H9 (cell line): Measurements from ENCODE around the gene HACE1. TPM values are rescaled to one million over a fixed set of nuclear protein-coding genes. Genes with fewer than 3 reads are reported as not detected.
"Not testable (repeated sequence)": the region's sequence is repeated elsewhere in the genome, so short reads cannot be mapped to it uniquely, and the experiment has no call there.

ENCODE experiments used
- DNase-seq: peaks from one replicate; pipeline ENCODE4 v3.0.0-alpha.2; 2017
- H2AFZ ChIP-seq: one replicate; pipeline ENCODE4 v1.6.1; 2013; ENCODE audit warnings: mild to moderate bottlenecking, low read length, control low read depth, moderate library complexity
- H2AK5ac ChIP-seq: 2 replicates; pipeline ENCODE4 v1.6.1; 2013; ENCODE audit warnings: low read length, control low read depth, mixed read lengths; ENCODE audit not compliant: insufficient read length
- H2BK120ac ChIP-seq: one replicate; pipeline ENCODE4 v1.6.1; 2013; ENCODE audit warnings: low read depth, mild to moderate bottlenecking, low read length, control low read depth, inconsistent platforms; ENCODE audit not compliant: poor library complexity, severe bottlenecking
- H2BK12ac ChIP-seq: 2 replicates; pipeline ENCODE4 v1.6.1; 2013; ENCODE audit warnings: low read length, control low read depth, mixed read lengths, low read depth; ENCODE audit not compliant: insufficient read length
- H2BK15ac ChIP-seq: 2 replicates; pipeline ENCODE4 v1.6.1; 2013; ENCODE audit warnings: low read depth, low read length, control low read depth
- H2BK20ac ChIP-seq: one replicate; pipeline ENCODE4 v1.6.1; 2013; ENCODE audit warnings: low read depth, mild to moderate bottlenecking, low read length, control low read depth, inconsistent platforms; ENCODE audit not compliant: poor library complexity, severe bottlenecking
- H2BK5ac ChIP-seq: 2 replicates; pipeline ENCODE4 v1.6.1; 2013; ENCODE audit warnings: low read length, control low read depth, mixed read lengths; ENCODE audit not compliant: insufficient read length
- H3K14ac ChIP-seq: 2 replicates; pipeline ENCODE4 v1.6.1; 2013; ENCODE audit warnings: low read length, control low read depth; ENCODE audit not compliant: insufficient read depth
- H3K18ac ChIP-seq: 2 replicates; pipeline ENCODE4 v1.6.1; 2013; ENCODE audit warnings: low read depth, mild to moderate bottlenecking, mixed read lengths, low read length, control low read depth; ENCODE audit not compliant: insufficient read length
- H3K23ac ChIP-seq: 2 replicates; pipeline ENCODE4 v1.6.1; 2013; ENCODE audit warnings: low read length, control low read depth, mixed read lengths, low read depth; ENCODE audit not compliant: insufficient read length
- H3K23me2 ChIP-seq: 2 replicates; pipeline ENCODE4 v1.6.1; 2013; ENCODE audit warnings: low read depth, mild to moderate bottlenecking, mixed read lengths, low read length, control low read depth; ENCODE audit not compliant: insufficient read length, poor library complexity, severe bottlenecking
- H3K27ac ChIP-seq: 2 replicates; pipeline ENCODE4 v1.5.1; 2013; ENCODE audit warnings: low read length, control low read depth, mixed read lengths, low read depth; ENCODE audit not compliant: insufficient read length
- H3K27me3 ChIP-seq: 2 replicates; pipeline ENCODE4 v1.6.1; 2013; ENCODE audit warnings: low read length, control low read depth, inconsistent platforms; ENCODE audit not compliant: insufficient read depth
- H3K4ac ChIP-seq: 2 replicates; pipeline ENCODE4 v1.6.1; 2013; ENCODE audit warnings: low read depth, mild to moderate bottlenecking, control low read depth, inconsistent platforms, low read length, moderate library complexity
- H3K4me1 ChIP-seq: 2 replicates; pipeline ENCODE4 v1.6.1; 2013; ENCODE audit warnings: low read length, control low read depth, inconsistent platforms; ENCODE audit not compliant: insufficient read depth
- H3K4me2 ChIP-seq: 2 replicates; pipeline ENCODE4 v1.6.1; 2013; ENCODE audit warnings: low read length, control low read depth, mixed read lengths; ENCODE audit not compliant: insufficient read length, insufficient read depth
- H3K56ac ChIP-seq: 2 replicates; pipeline ENCODE4 v1.6.1; 2013; ENCODE audit warnings: low read depth, mild to moderate bottlenecking, mixed read lengths, low read length, control low read depth; ENCODE audit not compliant: insufficient read length
- H3K79me1 ChIP-seq: 2 replicates; pipeline ENCODE4 v1.6.1; 2013; ENCODE audit warnings: low read depth, mild to moderate bottlenecking, moderate library complexity, low read length, control low read depth, inconsistent platforms; ENCODE audit not compliant: insufficient read depth, poor library complexity, severe bottlenecking
- H3K79me2 ChIP-seq: 2 replicates; pipeline ENCODE4 v1.6.1; 2013; ENCODE audit warnings: low read length, control low read depth, inconsistent platforms; ENCODE audit not compliant: insufficient read depth
- H3K9ac ChIP-seq: 2 replicates; pipeline ENCODE4 v1.6.1; 2013; ENCODE audit warnings: low read length, control low read depth, mixed read lengths; ENCODE audit not compliant: insufficient read length; ENCODE audit errors: extremely low read depth
- H3K9me3 ChIP-seq: one replicate; pipeline ENCODE4 v1.6.1; 2013; ENCODE audit warnings: low read depth, low read length, inconsistent platforms; ENCODE audit not compliant: control insufficient read depth
- H3T11ph ChIP-seq: one replicate; pipeline ENCODE4 v1.6.1; 2013; ENCODE audit warnings: mild to moderate bottlenecking, low read length, control low read depth, inconsistent platforms
- H4K20me1 ChIP-seq: one replicate; pipeline ENCODE4 v1.6.1; 2013; ENCODE audit not compliant: control insufficient read depth, insufficient read length, insufficient read depth
- H4K5ac ChIP-seq: 2 replicates; pipeline ENCODE4 v1.6.1; 2013; ENCODE audit warnings: low read depth, mild to moderate bottlenecking, mixed read lengths, low read length, control low read depth; ENCODE audit not compliant: insufficient read length
- H4K8ac ChIP-seq: replicated peaks from 2 replicates; pipeline ENCODE4 v1.6.1; 2013; ENCODE audit warnings: low read length, control low read depth, mixed read lengths, low read depth; ENCODE audit not compliant: insufficient read length
- H4K91ac ChIP-seq: 2 replicates; pipeline ENCODE4 v1.6.1; 2013; ENCODE audit warnings: low read depth, mild to moderate bottlenecking, moderate library complexity, mixed read lengths, low read length, control low read depth; ENCODE audit not compliant: insufficient read length
- H3K27ac Mint-ChIP-seq, 3 experiments: 2 replicates in 2 of 3; 3 replicates in 1 of 3; pipeline ENCODE4 v1.8.0; 2020 to 2021; ENCODE audit warnings: mixed read lengths in 3 of 3, mild to moderate bottlenecking in 1 of 3, moderate library complexity in 1 of 3
- H3K27me3 Mint-ChIP-seq: 2 replicates; pipeline ENCODE4 v1.8.0; 2021; ENCODE audit warnings: low read depth, mild to moderate bottlenecking, moderate library complexity, mixed read lengths
- H3K36me3 Mint-ChIP-seq, 3 experiments: 2 replicates in 2 of 3; 3 replicates in 1 of 3; pipeline ENCODE4 v1.8.0; 2020 to 2021; ENCODE audit warnings: low read depth in 3 of 3, mixed read lengths in 3 of 3; ENCODE audit not compliant: insufficient read depth in 1 of 3
- H3K4me1 Mint-ChIP-seq, 2 experiments: 2 replicates each; pipeline ENCODE4 v1.8.0; 2020; ENCODE audit warnings: mixed read lengths in 2 of 2
- H3K4me3 Mint-ChIP-seq, 2 experiments: 2 replicates in 1 of 2; 3 replicates in 1 of 2; pipeline ENCODE4 v1.8.0; 2020 to 2021; ENCODE audit warnings: mild to moderate bottlenecking in 2 of 2, mixed read lengths in 2 of 2, moderate library complexity in 1 of 2
- H3K9me3 Mint-ChIP-seq, 2 experiments: 2 replicates in 1 of 2; 3 replicates in 1 of 2; pipeline ENCODE4 v1.8.0; 2020; ENCODE audit warnings: mild to moderate bottlenecking in 2 of 2, mixed read lengths in 2 of 2, moderate library complexity in 1 of 2
- CTCF ChIP-seq: fragments of 200-600 bp; sonication (generic); conservative IDR thresholded peaks from 3 replicates; pipeline ENCODE4 v1.8.0; 2021; ENCODE audit warnings: antibody characterized with exemption, mild to moderate bottlenecking
- WGBS: extraction: QIAGEN DNeasy Blood & Tissue Kit; methylation state at CpG from one replicate; pipeline ENCODE4 v1.1.7; 2013; ENCODE audit warnings: missing lambda C conversion rate, low lambda C conversion rate, mixed read lengths; ENCODE audit not compliant: insufficient read length; ENCODE audit errors: extremely low coverage; 5-methylcytosine and 5-hydroxymethylcytosine counted together
- total RNA-seq: library from RNA; stranded (reverse); gene quantifications from 2 replicates; pipeline ENCODE4 v1.2.1, GENCODE V29; 2021

Gene HACE1
- total RNA-seq, 1 experiment from 2014 or later: 18.0 TPM

DNA sequence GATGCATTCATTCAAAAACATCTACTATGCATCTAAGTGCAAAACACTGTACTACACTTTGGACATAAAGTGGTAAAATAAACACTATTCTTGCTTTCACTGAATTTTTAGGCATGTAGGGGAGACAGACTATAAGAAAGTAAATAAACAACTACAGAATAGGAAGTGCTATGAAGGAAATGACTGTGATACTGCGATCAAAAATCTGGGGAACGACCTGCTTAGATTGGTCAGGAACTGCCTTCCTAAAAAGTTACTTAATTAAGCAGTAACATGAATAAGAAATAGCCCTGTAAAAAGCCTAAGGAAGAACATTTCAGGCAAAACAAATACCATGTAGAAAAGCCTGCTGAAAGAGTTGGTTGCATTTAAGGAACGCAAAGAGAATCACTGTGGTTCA lies 50.6 kb downstream of the HACE1 start:
- Histone ChIP-seq H3K27ac (no peak overlapping the region), H3K23me2 (no peaks in the 10 kb centered on the region), H3K56ac (no peak overlapping the region), H3K79me1 (no peaks in the 10 kb centered on the region), H2BK20ac (no peak overlapping the region), H4K5ac (no peak overlapping the region), H3K4me1 (peaks cover 3% of the 10 kb centered on the region; the same call in 1 of the 2 replicates), H2BK5ac (no peak overlapping the region), H3K9ac (no peak overlapping the region), H2BK12ac (no peak overlapping the region), H2BK15ac (no peak overlapping the region), H3K18ac (no peak overlapping the region), H2AFZ (no peak overlapping the region), H3K4me2 (no peak overlapping the region), H4K20me1 (no peaks in the 10 kb centered on the region), H3K79me2 (no peaks in the 10 kb centered on the region), H3K23ac (no peak overlapping the region), H3T11ph (no peak overlapping the region), H2BK120ac (no peak overlapping the region), H4K8ac (no peak overlapping the region), H3K14ac (no peak overlapping the region), H3K9me3 (no peaks in the 10 kb centered on the region), H3K4ac (no peak overlapping the region), H4K91ac (no peak overlapping the region), H2AK5ac (no peak overlapping the region), H3K27me3 (no peaks in the 10 kb centered on the region)
- H3K27me3 Mint-ChIP-seq: no peaks in the 10 kb centered on the region; the same call in 1 of the 2 replicates
- DNase-seq: no peak
- H3K4me3 Mint-ChIP-seq: no peak overlapping the region
- peaks cover 15 to 19% (median 19%) of the 10 kb centered on the region in 3 experiments for H3K36me3 Mint-ChIP-seq
- H3K27ac Mint-ChIP-seq: peak overlapping the region in 1 of 3 experiments; percentile 39; a peak in 1 of 7 replicates
- no peak for TF ChIP-seq CTCF
- no CpG with 5 or more reads among the region's 3 CpGs for WGBS
- peaks cover 14 to 16% of the 10 kb centered on the region in 2 experiments for H3K9me3 Mint-ChIP-seq
- H3K4me1 Mint-ChIP-seq: peaks cover 17 to 19% of the 10 kb centered on the region in 2 experiments

DNA sequence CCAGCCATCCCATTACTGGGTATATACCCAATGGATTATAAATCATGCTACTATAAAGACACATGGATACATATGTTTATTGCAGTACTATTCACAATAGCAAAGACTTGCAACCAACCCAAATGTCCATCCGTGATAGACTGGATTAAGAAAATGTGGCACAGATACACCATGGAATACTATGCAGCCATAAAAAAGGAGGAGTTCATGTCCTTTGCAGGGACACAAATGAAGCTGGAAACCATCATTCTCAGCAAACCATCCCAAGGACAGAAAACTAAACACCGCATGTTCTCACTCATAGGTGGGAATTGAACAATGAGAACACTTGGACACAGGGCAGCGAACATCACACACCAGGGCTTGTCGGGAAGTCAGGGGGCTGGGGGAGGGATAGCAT lies 54.4 kb downstream of the HACE1 start:
- H3K27ac ChIP-seq, H3K23me2 ChIP-seq, H3K4me2 ChIP-seq, DNase-seq, H3K27me3 Mint-ChIP-seq, H3K9ac ChIP-seq, H2AFZ ChIP-seq, H3K27me3 ChIP-seq, H3K4me3 Mint-ChIP-seq, H3K23ac ChIP-seq, H3K27ac Mint-ChIP-seq, H4K91ac ChIP-seq, H3T11ph ChIP-seq, H3K4me1 ChIP-seq, H3K79me1 ChIP-seq, H3K9me3 ChIP-seq, H3K56ac ChIP-seq, H2BK12ac ChIP-seq, H2BK15ac ChIP-seq, H3K18ac ChIP-seq, H2BK5ac ChIP-seq, H3K4ac ChIP-seq, H2BK120ac ChIP-seq, H4K5ac ChIP-seq, H3K79me2 ChIP-seq, H2BK20ac ChIP-seq, H2AK5ac ChIP-seq, H3K14ac ChIP-seq, H4K8ac ChIP-seq, H4K20me1 ChIP-seq, H3K4me1 Mint-ChIP-seq: not testable (repeated sequence)
- H3K9me3 Mint-ChIP-seq: peaks cover 17 to 29% of the 10 kb centered on the region in 2 experiments
- WGBS: no CpG with 5 or more reads among the region's 4 CpGs
- H3K36me3 Mint-ChIP-seq: peaks cover 30 to 46% (median 39%) of the 10 kb centered on the region in 3 experiments
